HTERT RPE-1 (cell line): ENCODE results near the gene MSRB1.

Experiments used
- in situ Hi-C: fragments of 300-500 bp; cut with MboI; formaldehyde crosslinking; loops from 4 replicates; pipeline ENCODE4 v1.14.3; 2020; ENCODE audit warnings: low sequenced_read_pairs

The MSRB1 gene

GRCh38 chr16:1918351-1919326, 24.4 kb downstream of the MSRB1 start, which contains the start of gene HS3ST6:
Gene HS3ST6 (minus strand): TSS chr16:1918415. CDS start chr16:1918323, 92 bp downstream.
- in situ Hi-C loops: no loop called here

- in situ Hi-C loops: no loop called here
Measured at GRCh38 chr16:1917665-1918350, 25.2 kb downstream of the MSRB1 start.

GRCh38 chr16:1917056-1917664, 25.8 kb downstream of the MSRB1 start:
- in situ Hi-C loops: no loop called here

- in situ Hi-C loops: no loop called here
Measured at GRCh38 chr16:1916640-1916990, 26.4 kb downstream of the MSRB1 start.

GRCh38 chr16:1915732-1916639, 27.0 kb downstream of the MSRB1 start:
- in situ Hi-C loops: no loop called here

GRCh38 chr16:1914988-1915387, 28.0 kb downstream of the MSRB1 start:
- in situ Hi-C loops: no loop called here

GRCh38 chr16:1914084-1914608, 28.9 kb downstream of the MSRB1 start:
- in situ Hi-C loops: no loop called here

- in situ Hi-C loops: no loop called here
Measured at GRCh38 chr16:1913327-1914083, 29.5 kb downstream of the MSRB1 start.

- in situ Hi-C loops: no loop called here
Measured at GRCh38 chr16:1912215-1912543, 30.8 kb downstream of the MSRB1 start.

- in situ Hi-C loops: no loop called here
Measured at GRCh38 chr16:1911467-1912214, 31.4 kb downstream of the MSRB1 start.

- in situ Hi-C loops: no loop called here
Measured at GRCh38 chr16:1909561-1910231, 33.3 kb downstream of the MSRB1 start.

- in situ Hi-C loops: no loop called here
Measured at GRCh38 chr16:1908983-1909382, 34.0 kb downstream of the MSRB1 start.

GRCh38 chr16:1908184-1908583, 34.8 kb downstream of the MSRB1 start:
- in situ Hi-C loops: no loop called here

- in situ Hi-C loops: no loop called here
Measured at GRCh38 chr16:1907226-1907860, 35.7 kb downstream of the MSRB1 start.

GRCh38 chr16:1906846-1907165, 36.2 kb downstream of the MSRB1 start:
- in situ Hi-C loops: no loop called here

GRCh38 chr16:1906055-1906845, 36.7 kb downstream of the MSRB1 start:
- in situ Hi-C loops: no loop called here
